Ishikawa (cell line): ENCODE measurements around the gene RORC.

ENCODE experiments used
- CEBPB ChIP-seq: IDR thresholded peaks from 2 replicates; pipeline ENCODE4 v1.6.1; 2012
- CREB1 ChIP-seq: IDR thresholded peaks from 2 replicates; pipeline ENCODE4 v1.6.1; 2012; ENCODE audit warnings: low read depth
- EGR1 ChIP-seq: IDR thresholded peaks from 2 replicates; pipeline ENCODE4 v1.6.1; 2012
- EP300 ChIP-seq: IDR thresholded peaks from 2 replicates; pipeline ENCODE4 v1.6.1; 2012; ENCODE audit warnings: borderline replicate concordance
- FOXM1 ChIP-seq: IDR thresholded peaks from 2 replicates; pipeline ENCODE4 v1.6.1; 2012; ENCODE audit warnings: low read depth, borderline replicate concordance
- NFIC ChIP-seq: IDR thresholded peaks from 2 replicates; pipeline ENCODE4 v1.6.1; 2012
- RAD21 ChIP-seq: IDR thresholded peaks from 2 replicates; pipeline ENCODE4 v1.6.1; 2012; ENCODE audit warnings: low read depth
- TAF1 ChIP-seq: IDR thresholded peaks from 2 replicates; pipeline ENCODE4 v1.6.1; 2012; ENCODE audit warnings: low read depth, mild to moderate bottlenecking
- TCF12 ChIP-seq: IDR thresholded peaks from 2 replicates; pipeline ENCODE4 v1.6.1; 2012; ENCODE audit warnings: low read depth
- TEAD4 ChIP-seq: IDR thresholded peaks from 2 replicates; pipeline ENCODE4 v1.6.1; 2012
- YY1 ChIP-seq: IDR thresholded peaks from 2 replicates; pipeline ENCODE4 v1.6.1; 2012; ENCODE audit warnings: low read depth
- ZBTB7A ChIP-seq: IDR thresholded peaks from 2 replicates; pipeline ENCODE4 v1.6.1; 2012; ENCODE audit warnings: low read depth
- TF ChIP-seq, protein P1 (sequence below): IDR thresholded peaks from 2 replicates; pipeline ENCODE4 v1.6.1; 2012
- TF ChIP-seq, protein P2 (sequence below): IDR thresholded peaks from 2 replicates; pipeline ENCODE4 v1.6.1; 2012; ENCODE audit warnings: low read depth, mild to moderate bottlenecking
- TF ChIP-seq, protein P3 (sequence below): IDR thresholded peaks from 2 replicates; pipeline ENCODE4 v1.6.1; 2012

RORC gene

DNA sequence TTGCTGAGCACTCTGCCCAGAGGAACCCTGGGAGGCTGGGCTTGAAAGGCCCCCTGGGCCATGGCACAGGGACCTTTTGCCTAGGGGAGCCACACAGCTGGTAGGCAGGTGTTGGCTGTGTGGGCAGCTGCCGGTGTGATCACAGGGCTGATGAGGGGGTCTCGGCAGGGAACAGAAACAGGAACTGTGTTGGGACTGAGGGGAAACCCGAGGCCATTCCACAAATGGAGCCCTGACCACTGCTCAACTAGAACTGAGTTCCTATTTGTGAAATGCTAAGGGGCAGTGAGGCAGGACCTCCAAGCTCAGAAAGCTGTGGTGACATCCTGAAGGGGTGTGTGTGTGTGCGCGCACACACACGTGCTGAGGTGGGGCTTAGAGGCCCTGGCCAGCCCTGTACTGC is 28.3 kb upstream of the RORC start:
- TF ChIP-seq TEAD4: no peak
- TF ChIP-seq, protein P1, sequence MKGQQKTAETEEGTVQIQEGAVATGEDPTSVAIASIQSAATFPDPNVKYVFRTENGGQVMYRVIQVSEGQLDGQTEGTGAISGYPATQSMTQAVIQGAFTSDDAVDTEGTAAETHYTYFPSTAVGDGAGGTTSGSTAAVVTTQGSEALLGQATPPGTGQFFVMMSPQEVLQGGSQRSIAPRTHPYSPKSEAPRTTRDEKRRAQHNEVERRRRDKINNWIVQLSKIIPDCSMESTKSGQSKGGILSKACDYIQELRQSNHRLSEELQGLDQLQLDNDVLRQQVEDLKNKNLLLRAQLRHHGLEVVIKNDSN: no peak
- no peak for TF ChIP-seq YY1

DNA sequence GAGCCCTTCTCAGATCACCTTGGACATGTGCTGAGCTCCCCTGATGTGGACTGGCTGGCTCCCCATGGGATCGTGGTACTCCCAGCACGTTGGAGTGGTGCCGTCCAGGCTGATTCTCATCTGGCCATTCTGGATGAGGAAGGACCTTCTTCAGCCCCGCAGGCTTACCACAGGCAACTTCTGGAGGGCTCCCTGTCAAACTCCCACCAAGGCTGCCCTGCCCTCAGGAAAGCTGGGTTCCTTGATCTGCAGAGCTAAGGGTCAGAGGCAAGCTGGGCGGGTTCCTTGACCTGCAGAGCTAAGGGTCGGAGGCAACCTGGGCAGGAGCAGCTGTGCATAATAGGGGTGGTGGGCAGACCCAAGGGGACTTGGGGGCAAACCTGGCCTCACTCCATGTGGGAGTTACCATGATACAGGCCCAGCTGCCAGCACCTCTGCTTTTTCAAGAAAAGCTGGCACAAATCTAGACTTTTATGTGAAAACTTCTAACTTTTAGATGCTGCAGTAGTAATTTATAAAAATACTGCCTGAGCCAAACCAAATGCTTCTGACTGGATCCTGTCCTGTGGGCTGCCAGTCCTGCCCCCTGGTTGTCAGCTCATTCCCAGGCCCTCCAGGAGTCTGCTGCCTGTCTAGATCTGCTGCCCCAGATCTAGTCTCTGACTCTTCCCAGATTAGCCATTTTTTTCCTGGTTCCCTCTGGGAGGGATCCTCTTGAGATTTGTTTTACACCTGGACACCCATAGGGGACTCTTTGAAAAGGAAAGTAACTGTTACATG is 27.5 kb upstream of the RORC start:
- TF ChIP-seq ZBTB7A (no peak), EP300 (no peak), RAD21 (no peak), TEAD4 (no peak), EGR1 (no peak), YY1 (no peak), NFIC (no peak), CREB1 (no peak), CEBPB (no peak), TAF1 (no peak), TCF12 (no peak), FOXM1 (no peak)
- TF ChIP-seq, protein P1: no peak
- TF ChIP-seq, protein P2, sequence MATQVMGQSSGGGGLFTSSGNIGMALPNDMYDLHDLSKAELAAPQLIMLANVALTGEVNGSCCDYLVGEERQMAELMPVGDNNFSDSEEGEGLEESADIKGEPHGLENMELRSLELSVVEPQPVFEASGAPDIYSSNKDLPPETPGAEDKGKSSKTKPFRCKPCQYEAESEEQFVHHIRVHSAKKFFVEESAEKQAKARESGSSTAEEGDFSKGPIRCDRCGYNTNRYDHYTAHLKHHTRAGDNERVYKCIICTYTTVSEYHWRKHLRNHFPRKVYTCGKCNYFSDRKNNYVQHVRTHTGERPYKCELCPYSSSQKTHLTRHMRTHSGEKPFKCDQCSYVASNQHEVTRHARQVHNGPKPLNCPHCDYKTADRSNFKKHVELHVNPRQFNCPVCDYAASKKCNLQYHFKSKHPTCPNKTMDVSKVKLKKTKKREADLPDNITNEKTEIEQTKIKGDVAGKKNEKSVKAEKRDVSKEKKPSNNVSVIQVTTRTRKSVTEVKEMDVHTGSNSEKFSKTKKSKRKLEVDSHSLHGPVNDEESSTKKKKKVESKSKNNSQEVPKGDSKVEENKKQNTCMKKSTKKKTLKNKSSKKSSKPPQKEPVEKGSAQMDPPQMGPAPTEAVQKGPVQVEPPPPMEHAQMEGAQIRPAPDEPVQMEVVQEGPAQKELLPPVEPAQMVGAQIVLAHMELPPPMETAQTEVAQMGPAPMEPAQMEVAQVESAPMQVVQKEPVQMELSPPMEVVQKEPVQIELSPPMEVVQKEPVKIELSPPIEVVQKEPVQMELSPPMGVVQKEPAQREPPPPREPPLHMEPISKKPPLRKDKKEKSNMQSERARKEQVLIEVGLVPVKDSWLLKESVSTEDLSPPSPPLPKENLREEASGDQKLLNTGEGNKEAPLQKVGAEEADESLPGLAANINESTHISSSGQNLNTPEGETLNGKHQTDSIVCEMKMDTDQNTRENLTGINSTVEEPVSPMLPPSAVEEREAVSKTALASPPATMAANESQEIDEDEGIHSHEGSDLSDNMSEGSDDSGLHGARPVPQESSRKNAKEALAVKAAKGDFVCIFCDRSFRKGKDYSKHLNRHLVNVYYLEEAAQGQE: no peak
- TF ChIP-seq, protein P3, sequence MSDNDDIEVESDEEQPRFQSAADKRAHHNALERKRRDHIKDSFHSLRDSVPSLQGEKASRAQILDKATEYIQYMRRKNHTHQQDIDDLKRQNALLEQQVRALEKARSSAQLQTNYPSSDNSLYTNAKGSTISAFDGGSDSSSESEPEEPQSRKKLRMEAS: no peak

DNA sequence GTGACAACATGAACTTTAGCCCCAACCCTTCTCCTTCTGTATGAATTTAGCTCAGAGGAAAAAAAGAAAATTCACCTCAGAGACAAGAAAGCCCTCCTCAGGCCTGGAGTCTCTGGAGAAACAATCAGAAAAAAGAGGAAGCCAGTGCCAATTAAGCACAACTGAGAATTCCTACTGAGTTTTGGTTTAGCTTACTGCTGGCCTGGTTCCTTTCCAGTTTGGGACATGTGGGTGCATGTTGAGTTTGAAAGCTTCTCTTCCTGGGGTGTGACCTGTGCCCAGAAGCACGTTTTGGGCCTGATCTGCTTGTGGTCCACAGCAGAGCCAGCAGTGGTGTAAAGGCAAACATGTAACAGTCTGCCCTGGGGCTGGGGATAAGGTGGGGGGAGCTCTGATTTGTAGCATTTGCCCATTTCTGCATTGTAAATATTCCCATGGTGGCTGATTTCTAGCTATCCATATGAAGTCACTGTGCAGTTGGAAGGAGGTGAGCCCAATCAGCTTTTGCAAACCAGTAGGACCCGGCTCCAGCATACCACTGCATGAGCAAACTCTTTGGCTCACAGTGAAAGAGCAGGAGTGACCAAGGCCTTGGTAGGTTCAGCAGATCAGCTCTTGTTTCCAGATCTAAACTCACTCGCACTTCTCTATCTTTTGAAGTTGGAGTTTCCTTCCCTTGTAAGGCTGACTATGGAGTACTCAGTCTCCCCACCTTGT is 26.6 kb upstream of the RORC start:
- no peak for TF ChIP-seq ZBTB7A
- TF ChIP-seq, protein P3: no peak
- TF ChIP-seq TCF12: no peak
- TF ChIP-seq NFIC: no peak
- TF ChIP-seq, protein P2: no peak
- no peak for TF ChIP-seq RAD21
- TF ChIP-seq CREB1: no peak
- TF ChIP-seq EP300: no peak
- TF ChIP-seq FOXM1: no peak
- no peak for TF ChIP-seq CEBPB
- no peak for TF ChIP-seq YY1

DNA sequence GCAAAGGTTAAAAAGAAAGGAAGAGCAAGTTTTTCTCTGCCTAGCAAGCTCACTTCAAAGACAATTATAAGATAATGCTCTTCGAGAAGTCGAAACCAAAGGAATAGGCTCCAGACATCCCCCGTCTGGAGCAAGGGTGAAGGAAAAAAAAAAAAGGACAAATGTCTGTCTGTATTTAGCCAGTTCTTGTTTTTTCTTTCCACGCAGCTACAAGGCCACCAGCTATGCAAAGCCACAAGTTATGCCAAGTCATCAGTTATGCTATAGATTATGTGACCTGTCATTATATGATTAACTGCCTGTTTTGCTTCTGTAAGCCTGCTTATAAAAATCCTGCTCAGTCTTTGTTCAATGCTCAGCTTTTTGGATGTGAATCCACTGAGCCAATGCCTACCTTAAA is 24.3 kb upstream of the RORC start:
- TF ChIP-seq NFIC (no peak), CEBPB (no peak), YY1 (no peak), FOXM1 (no peak), TAF1 (no peak)
- TF ChIP-seq, protein P1: no peak

DNA sequence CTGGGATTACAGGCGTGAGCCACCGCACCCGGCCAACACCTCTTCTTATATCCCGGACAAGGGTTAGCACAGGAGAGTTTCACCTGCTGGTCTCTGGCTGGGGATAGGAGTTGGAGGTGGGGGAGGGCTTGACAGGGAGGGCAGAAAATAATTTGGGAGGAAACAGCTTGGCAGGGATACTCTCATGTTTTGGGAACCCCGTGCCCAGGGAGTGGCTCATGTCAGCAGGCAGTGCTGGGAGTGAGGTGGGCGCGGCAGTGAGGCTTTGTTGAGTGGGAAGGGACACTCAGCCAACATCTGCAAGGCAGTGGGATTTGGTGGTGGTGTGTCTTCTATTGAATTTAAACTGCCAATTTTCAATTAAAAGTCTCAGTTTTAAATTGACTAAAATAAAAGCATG is 23.1 kb upstream of the RORC start:
- TF ChIP-seq TCF12: no peak
- TF ChIP-seq TEAD4: no peak
- TF ChIP-seq NFIC: no peak
- TF ChIP-seq FOXM1: no peak
- TF ChIP-seq EP300: no peak
